Panc1 (cell line): ENCODE results near the gene PHACTR2.

ENCODE experiments used
- CTCF ChIP-seq: fragments of 450-650 bp; IDR thresholded peaks from 2 replicates; pipeline ENCODE4 v1.5.1; 2017; ENCODE audit warnings: mild to moderate bottlenecking
- POLR2AphosphoS5 ChIP-seq: IDR thresholded peaks from 2 replicates; pipeline ENCODE4 v1.6.1; 2012; ENCODE audit warnings: mild to moderate bottlenecking, low read depth, low read length, moderate library complexity
- REST ChIP-seq, 2 experiments: IDR thresholded peaks; 2 replicates each; pipeline ENCODE4 v1.6.1; 2011 to 2012; ENCODE audit warnings: low read depth in 2 of 2, control low read depth in 1 of 2, low read length in 1 of 2, mild to moderate bottlenecking in 1 of 2, moderate library complexity in 1 of 2; ENCODE audit not compliant: insufficient read depth in 1 of 2
- SIN3A ChIP-seq: IDR thresholded peaks from 2 replicates; pipeline ENCODE4 v1.6.1; 2012; ENCODE audit warnings: low read depth, mild to moderate bottlenecking, low read length, moderate library complexity, borderline replicate concordance; ENCODE audit not compliant: insufficient read depth
- TCF7L2 ChIP-seq: IDR thresholded peaks from 2 replicates; pipeline ENCODE4 v1.6.1; 2011; ENCODE audit warnings: mild to moderate bottlenecking, low read depth, low read length, inconsistent platforms

GRCh38 chr6:143740213-143740612 is 62.4 kb downstream of the PHACTR2 start:
- TF ChIP-seq REST (IDR thresholded peaks at IDR 0.05; ENCODE audit: insufficient read depth in 1 of 2, low read depth in 2 of 2, low read length in 1 of 2) (no peak), CTCF (no peak), POLR2AphosphoS5 (no peak), SIN3A (no peak), TCF7L2 (no peak)
